Trophoblast cell (in vitro differentiated cells and primary cell): ENCODE results near the gene SMPD1.
A peak's percentile ranks its signal among the peaks of the same experiment; 100 is the strongest.

Source experiments
- DNase-seq, 2 donors: peaks; one replicate each; pipeline ENCODE4 v3.0.0-alpha.2; 2016
- H2AFZ ChIP-seq: 2 replicates; pipeline ENCODE4 v1.6.1; 2013; ENCODE audit warnings: low read length, moderate library complexity, mild to moderate bottlenecking; ENCODE audit not compliant: insufficient read depth, poor library complexity
- H2AK5ac ChIP-seq: 2 replicates; pipeline ENCODE4 v1.6.1; 2013; ENCODE audit warnings: mild to moderate bottlenecking, low read length
- H2BK120ac ChIP-seq: 2 replicates; pipeline ENCODE4 v1.6.1; 2013; ENCODE audit warnings: low read length, mild to moderate bottlenecking, moderate library complexity; ENCODE audit not compliant: insufficient read depth, poor library complexity
- H2BK12ac ChIP-seq: 2 replicates; pipeline ENCODE4 v1.6.1; 2013; ENCODE audit warnings: mild to moderate bottlenecking, low read length, moderate library complexity
- H2BK5ac ChIP-seq: 2 replicates; pipeline ENCODE4 v1.6.1; 2013; ENCODE audit warnings: low read length, low read depth, moderate library complexity, mild to moderate bottlenecking; ENCODE audit not compliant: poor library complexity
- H3K14ac ChIP-seq: 2 replicates; pipeline ENCODE4 v1.6.1; 2013; ENCODE audit warnings: mild to moderate bottlenecking, low read length
- H3K18ac ChIP-seq: 2 replicates; pipeline ENCODE4 v1.6.1; 2013; ENCODE audit warnings: mild to moderate bottlenecking, low read length
- H3K23ac ChIP-seq: 2 replicates; pipeline ENCODE4 v1.6.1; 2013; ENCODE audit warnings: low read length
- H3K27ac ChIP-seq: 2 replicates; pipeline ENCODE4 v1.5.1; 2013; ENCODE audit warnings: low read depth, mild to moderate bottlenecking, inconsistent platforms, low read length, moderate library complexity
- H3K27me3 ChIP-seq: 2 replicates; pipeline ENCODE4 v1.6.1; 2013; ENCODE audit warnings: inconsistent platforms, mild to moderate bottlenecking, low read length, moderate library complexity; ENCODE audit not compliant: insufficient read depth
- H3K36me3 ChIP-seq, 2 experiments: 1 replicate in 1 of 2; 2 replicates in 1 of 2; pipeline ENCODE4 v1.6.1; 2013; ENCODE audit warnings: low read length in 2 of 2, mild to moderate bottlenecking in 2 of 2, moderate library complexity in 1 of 2; ENCODE audit not compliant: insufficient read depth in 2 of 2, control insufficient read depth in 1 of 2
- H3K4ac ChIP-seq: 2 replicates; pipeline ENCODE4 v1.6.1; 2013; ENCODE audit warnings: low read depth, mild to moderate bottlenecking, low read length, moderate library complexity
- H3K4me1 ChIP-seq, 2 experiments: 1 replicate in 1 of 2; 2 replicates in 1 of 2; pipeline ENCODE4 v1.6.1; 2013; ENCODE audit warnings: low read length in 2 of 2, mild to moderate bottlenecking in 2 of 2, moderate library complexity in 1 of 2; ENCODE audit not compliant: insufficient read depth in 2 of 2, control insufficient read depth in 1 of 2
- H3K4me2 ChIP-seq: 2 replicates; pipeline ENCODE4 v1.6.1; 2013; ENCODE audit warnings: inconsistent platforms, mild to moderate bottlenecking, low read length, moderate library complexity
- H3K4me3 ChIP-seq: 2 replicates; pipeline ENCODE4 v1.5.1; 2013; ENCODE audit warnings: mild to moderate bottlenecking, low read depth, low read length, inconsistent platforms
- H3K79me1 ChIP-seq: one replicate; pipeline ENCODE4 v1.6.1; 2013; ENCODE audit warnings: low read length
- H3K79me2 ChIP-seq: 2 replicates; pipeline ENCODE4 v1.6.1; 2013; ENCODE audit warnings: low read length, mild to moderate bottlenecking; ENCODE audit not compliant: control insufficient read depth, insufficient read depth, poor library complexity
- H3K9ac ChIP-seq: 2 replicates; pipeline ENCODE4 v1.6.1; 2013; ENCODE audit warnings: mild to moderate bottlenecking, low read length
- H3K9me3 ChIP-seq: 2 replicates; pipeline ENCODE4 v1.6.1; 2013; ENCODE audit warnings: low read depth, mild to moderate bottlenecking, control low read depth, inconsistent platforms, low read length; ENCODE audit not compliant: insufficient read depth
- H4K12ac ChIP-seq: 2 replicates; pipeline ENCODE4 v1.6.1; 2013; ENCODE audit warnings: low read depth, mild to moderate bottlenecking, low read length, moderate library complexity
- H4K8ac ChIP-seq: 2 replicates; pipeline ENCODE4 v1.6.1; 2013; ENCODE audit warnings: low read depth, mild to moderate bottlenecking, low read length, moderate library complexity
- H4K91ac ChIP-seq: one replicate; pipeline ENCODE4 v1.6.1; 2013; ENCODE audit warnings: low read depth, mild to moderate bottlenecking, low read length, moderate library complexity
- WGBS: extraction: QIAGEN DNeasy Blood & Tissue Kit; methylation state at CpG from one replicate; pipeline ENCODE4 v1.1.7; 2013; ENCODE audit warnings: missing lambda C conversion rate; ENCODE audit not compliant: insufficient read length, insufficient coverage; ENCODE audit errors: extremely low coverage; 5-methylcytosine and 5-hydroxymethylcytosine counted together

The SMPD1 gene

DNA sequence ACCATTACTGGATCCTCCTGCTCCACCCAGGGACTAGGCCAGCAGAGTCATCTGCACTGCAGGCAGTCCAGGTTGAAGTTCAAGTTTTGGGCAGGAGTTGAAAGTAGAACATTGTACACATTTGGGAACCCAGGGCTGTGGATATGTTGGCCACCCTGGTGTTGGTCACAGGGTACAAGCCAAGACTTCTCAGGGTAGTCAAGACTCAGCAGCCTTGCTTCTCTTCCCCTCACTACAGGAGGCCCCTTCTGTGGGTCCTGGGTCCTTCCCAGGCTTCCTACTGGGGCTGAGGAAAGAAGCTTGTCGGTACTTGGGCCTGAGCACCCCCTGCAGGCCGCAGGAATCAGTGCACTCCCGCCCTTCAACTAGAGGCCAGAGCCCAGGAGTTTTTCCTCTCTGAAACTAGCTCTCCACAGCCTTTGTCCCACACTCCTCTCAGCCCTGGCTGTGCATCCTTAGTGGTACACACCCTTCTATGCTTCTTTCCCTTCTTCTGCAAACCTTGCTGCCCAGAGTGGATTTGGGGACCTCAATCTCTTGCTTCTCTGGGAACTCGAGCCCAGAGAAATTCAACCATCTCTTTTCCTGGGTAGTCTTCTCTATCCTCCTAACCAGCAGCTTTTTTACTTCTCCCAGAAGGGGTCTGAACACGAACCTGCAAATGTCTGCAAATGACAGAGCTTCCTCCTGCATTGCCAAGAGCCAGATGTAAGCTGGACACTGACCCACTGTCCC, 53.2 kb downstream of the SMPD1 start:
- peak; percentile 20 to 73 for DNase-seq

More for the DNA sequence above, 53.2 kb downstream of the SMPD1 start:
- no peak overlapping the region for H3K4me3 ChIP-seq
- H3K4me2 ChIP-seq = no peak overlapping the region
- H2BK12ac ChIP-seq = no peak overlapping the region
- H3K27ac ChIP-seq = no peak overlapping the region
- H3K27me3 ChIP-seq = no peaks in the 10 kb centered on the region
- H2BK120ac ChIP-seq = no peak overlapping the region
- H3K23ac ChIP-seq = no peak overlapping the region
- H3K36me3 ChIP-seq = peaks cover 2 to 3% of the 10 kb centered on the region in 2 experiments
- H3K4me1 ChIP-seq = peaks cover 14 to 21% of the 10 kb centered on the region in 2 experiments
- H3K4ac ChIP-seq = no peak overlapping the region
- H3K79me2 ChIP-seq = no peaks in the 10 kb centered on the region
- no peak overlapping the region for H4K12ac ChIP-seq
- H2BK5ac ChIP-seq = no peak overlapping the region
- no peak overlapping the region for H3K18ac ChIP-seq
- no peak overlapping the region for H2AFZ ChIP-seq
- H4K8ac ChIP-seq = no peak overlapping the region
- no peak overlapping the region for H3K14ac ChIP-seq
- no CpG with 5 or more reads among the region's 5 CpGs for WGBS
- no peak overlapping the region for H3K9ac ChIP-seq
- H4K91ac ChIP-seq = no peak overlapping the region
- H3K9me3 ChIP-seq = peaks cover 3% of the 10 kb centered on the region
- peaks cover 5% of the 10 kb centered on the region for H3K79me1 ChIP-seq
- H2AK5ac ChIP-seq = no peak overlapping the region
